NCI-H1694 (cell line): ENCODE measurements around the gene CTRL.
"Not testable (repeated sequence)": the region's sequence is repeated elsewhere in the genome, so short reads cannot be mapped to it uniquely, and the experiment has no call there.

ENCODE experiments used
- DNase-seq: peaks from one replicate; lab custom pipeline; 2025; lab: John Stamatoyannopoulos, UW

CTRL gene

GRCh38 chr16:67941469-67942199 lies 10.0 kb upstream of the CTRL start:
- DNase-seq: no peak

DNA sequence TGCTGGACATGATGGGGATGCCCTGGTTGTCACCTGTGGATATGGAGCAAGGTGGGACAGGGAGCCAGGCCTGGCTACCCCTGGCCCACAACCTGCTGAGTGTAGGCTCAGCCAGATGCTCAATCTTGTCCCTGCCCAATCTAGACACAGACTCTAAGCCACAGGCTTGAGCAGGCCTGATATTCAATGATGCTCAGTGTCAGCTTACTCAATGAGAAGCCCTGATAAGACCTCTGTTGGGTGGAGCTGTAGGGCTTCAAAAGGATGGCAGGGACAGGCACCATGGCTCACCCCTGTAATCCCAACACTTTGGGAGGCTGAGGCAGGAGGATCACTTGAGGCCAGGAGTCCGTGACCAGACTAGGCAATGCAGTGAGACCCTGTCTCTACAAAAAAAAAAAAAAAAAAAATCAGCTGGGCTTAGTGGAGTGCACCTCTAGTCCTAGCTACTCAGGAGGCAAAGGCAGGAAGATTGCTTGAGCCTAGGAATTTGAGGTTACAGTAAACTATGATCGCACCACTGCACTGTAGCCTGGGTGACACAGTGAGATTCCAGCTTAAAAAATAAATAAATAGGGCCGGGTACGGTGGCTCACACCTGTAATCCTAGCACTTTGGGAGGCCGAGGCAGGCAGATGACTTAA lies 8.9 kb upstream of the CTRL start:
- DNase-seq: no peak

- DNase-seq: no peak
Measured at GRCh38 chr16:67939507-67940445, 8.1 kb upstream of the CTRL start.

DNA sequence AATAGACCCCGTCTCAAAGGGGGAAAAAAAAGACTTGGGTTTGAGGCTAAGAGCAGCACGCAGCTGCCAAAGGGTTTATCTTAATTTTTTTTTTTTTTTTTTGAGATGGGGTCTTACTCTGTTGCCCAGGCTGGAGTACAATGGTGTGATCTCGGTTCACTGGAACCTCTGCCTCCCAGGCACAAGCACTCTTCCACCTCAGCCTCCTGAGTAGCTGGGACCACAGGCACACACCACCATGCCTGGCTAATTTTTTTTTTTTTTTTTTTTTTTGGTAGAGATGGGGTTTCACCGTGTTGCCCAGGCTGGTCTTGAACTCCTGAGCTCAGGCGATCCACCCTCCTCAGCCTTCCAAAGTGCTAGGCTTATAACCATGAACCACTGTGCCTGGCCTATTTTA lies 6.1 kb upstream of the CTRL start:
- not testable (repeated sequence) for DNase-seq

DNA sequence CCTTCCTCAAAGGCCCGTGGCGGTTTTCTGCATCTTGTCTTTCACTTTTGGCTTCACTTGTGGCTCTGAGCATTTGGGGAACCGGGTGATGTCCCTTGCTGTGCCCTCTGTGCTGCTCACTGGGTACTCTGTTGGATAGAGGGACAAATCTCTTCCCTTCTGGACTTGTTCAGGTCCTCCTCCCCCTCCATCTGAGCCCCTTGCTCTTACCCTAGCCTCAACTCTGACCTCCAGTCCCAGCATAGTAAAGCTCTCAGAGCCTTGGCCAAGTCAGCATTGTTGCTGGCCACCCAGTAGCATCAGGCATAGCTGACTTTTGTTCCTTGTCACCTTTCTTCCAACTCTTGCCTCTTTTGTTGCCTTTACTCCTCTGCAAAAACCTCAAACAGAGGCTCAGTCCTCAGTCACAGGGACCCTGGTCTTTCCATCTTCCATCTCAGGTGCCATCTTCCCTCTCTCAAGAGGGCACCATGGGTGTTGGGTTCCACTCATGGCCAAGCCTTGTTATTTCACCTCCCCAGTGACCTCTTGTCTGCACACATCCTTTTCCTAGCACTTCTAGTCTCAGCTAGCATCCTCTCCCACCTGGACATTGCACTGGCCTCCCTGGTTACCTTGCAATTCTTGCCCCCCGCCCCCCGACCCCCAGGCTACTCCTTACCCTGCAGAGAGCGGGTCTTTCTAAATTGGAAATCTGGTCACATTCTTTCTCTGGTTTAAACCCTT lies 5.4 kb upstream of the CTRL start:
- DNase-seq: no peak

DNA sequence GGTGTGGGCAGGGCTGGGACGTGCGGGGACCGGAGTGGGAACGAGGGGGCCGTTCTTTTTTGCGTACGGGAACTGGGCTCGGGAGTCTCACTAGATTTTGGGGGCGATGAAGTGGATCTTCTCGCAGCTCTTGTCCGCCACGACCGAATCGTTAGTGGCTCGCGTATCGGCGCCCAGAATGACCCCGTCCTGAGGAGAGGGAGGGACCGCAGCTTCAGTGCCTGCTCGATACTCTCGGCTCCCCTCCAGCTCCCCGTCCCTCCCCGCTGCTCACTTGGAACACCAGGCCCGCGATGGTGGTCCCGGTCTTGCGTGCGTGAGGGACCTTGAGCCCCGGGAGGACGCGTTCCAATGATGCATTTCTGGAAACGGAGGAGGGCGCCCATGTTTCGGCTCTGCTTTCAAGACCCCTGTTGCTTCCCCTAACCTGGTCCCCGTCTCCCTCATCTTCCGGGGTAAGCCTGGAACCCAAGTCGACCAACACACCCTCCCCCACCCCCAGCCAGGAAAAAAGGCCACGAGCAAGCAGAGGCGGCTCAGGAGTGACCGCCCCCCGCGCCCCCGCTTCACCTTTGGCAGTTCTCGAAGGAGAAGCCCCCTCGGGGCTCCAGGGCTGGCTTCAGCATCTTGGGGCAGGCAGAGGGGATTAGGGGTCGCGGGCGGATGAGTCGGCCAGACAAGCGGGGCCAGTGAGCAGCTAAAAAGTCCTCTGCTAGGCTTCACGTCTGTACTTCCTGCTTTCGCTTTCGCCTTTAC lies 4.6 kb upstream of the CTRL start, which contains the start of gene PSMB10:
TSS of gene PSMB10 (minus strand) at position 727 of the 756 bp plus-strand sequence. CDS start at position 626, 101 bp downstream.
- no peak for DNase-seq

DNA sequence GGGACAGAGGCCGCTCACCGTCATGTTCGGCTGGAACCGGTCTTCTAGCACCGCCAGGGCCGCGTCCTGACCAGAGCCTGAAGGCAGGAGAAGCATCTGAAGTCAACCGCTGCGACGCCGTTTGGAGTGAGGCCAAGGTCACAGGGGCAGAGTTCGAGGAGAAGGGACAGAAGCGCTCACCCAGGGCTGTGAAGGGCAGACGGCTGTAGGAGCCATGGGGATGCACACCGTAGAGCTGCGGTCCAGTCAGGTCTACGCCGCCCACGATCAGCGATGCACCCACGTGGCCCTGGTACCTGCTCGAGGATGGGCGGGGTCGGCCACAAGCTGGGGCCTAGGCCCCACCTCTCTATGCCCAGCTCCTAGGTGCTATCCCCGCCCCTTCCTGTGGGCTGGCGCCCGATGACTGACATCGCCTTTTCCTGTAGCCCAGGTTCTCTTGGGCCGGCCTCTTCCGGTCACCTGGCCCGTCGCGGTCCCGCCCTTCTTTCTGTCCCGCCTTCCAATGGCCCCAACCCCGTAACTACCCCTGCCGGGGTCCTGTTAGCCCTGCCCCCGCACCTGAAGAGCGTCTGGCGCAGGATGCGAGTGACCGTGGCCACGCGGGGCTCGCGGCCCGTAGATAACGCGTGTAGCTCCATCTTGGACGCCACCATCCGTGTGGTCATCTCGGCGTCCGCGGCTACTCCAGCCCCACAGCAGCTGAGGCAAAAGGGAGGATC lies 3.9 kb upstream of the CTRL start:
- peak; percentile 90 for DNase-seq

GRCh38 chr16:67935101-67935401 lies 3.4 kb upstream of the CTRL start:
- DNase-seq: no peak

- DNase-seq: no peak
Measured at GRCh38 chr16:67934306-67935100, 2.8 kb upstream of the CTRL start.

- no peak for DNase-seq
Measured at GRCh38 chr16:67933805-67934204, 2.1 kb upstream of the CTRL start.

GRCh38 chr16:67932462-67932840 lies 789 bp upstream of the CTRL start:
- DNase-seq: no peak

GRCh38 chr16:67930678-67931211 lies 917 bp downstream of the CTRL start:
- no peak for DNase-seq

- no peak for DNase-seq
Measured at GRCh38 chr16:67930191-67930590, 1.5 kb downstream of the CTRL start.

- DNase-seq: peak; percentile 34
Measured at GRCh38 chr16:67928561-67929364, 2.9 kb downstream of the CTRL start.

- no peak for DNase-seq
Measured at GRCh38 chr16:67928147-67928546, 3.5 kb downstream of the CTRL start.

DNA sequence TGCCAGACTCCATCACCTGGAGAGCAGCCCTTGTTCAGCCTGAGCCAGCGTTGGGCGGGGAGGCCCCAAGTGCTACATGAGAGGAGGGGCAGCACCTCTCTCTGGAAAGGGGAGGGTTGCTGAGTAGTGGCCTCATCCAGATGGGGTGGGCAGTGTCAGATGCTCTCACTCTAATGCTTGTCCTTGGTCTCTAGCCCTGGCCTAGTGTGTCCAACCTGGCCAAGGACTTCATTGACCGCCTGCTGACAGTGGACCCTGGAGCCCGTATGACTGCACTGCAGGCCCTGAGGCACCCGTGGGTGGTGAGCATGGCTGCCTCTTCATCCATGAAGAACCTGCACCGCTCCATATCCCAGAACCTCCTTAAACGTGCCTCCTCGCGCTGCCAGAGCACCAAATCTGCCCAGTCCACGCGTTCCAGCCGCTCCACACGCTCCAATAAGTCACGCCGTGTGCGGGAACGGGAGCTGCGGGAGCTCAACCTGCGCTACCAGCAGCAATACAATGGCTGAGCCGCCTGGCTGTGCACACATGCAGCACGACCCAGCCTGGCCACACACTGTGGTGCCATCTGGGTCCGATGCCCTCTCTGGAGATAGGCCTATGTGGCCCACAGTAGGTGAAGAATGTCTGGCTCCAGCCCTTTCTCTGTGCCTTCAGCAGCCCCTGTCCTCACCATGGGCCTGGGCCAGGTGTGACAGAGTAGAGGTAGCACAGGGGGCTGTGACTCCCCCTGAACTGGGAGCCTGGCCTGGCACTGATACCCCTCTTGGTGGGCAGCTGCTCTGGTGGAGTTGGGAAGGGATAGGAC lies 4.3 kb downstream of the CTRL start:
- no peak for DNase-seq

DNA sequence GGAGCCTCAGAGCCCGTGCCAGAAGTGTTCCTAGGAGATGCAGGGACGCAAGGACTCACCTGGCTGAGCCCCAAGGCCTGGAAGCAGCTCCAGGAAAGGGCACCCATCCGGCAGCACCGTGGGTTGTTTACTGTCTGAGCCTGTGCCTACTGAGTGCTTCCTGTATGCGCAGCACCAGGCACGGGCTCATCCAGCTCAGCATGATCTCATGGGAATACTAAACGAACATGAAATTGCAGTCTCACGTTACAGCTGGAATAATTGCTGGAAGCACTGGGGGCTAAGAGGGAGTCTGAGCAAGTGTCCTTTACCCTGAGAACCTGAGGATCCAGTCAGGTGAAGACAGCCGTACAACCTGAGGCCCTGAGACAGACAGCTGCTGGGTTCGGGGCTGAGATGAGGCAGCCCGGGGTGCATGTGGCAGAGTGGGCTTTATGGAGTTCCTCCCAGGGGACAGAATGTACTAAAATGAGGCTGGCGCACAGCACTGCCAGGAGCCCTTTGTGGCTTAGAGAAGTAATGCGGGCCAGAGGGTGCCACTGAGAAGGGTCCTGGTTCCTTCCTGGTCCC lies 5.4 kb downstream of the CTRL start:
- peak; percentile 51 for DNase-seq
